Measurements from ENCODE around the gene TNFSF9. TPM values are rescaled to one million over a fixed set of nuclear protein-coding genes. Genes with fewer than 3 reads are reported as not detected.
"Not testable (repeated sequence)": the region's sequence is repeated elsewhere in the genome, so short reads cannot be mapped to it uniquely, and the experiment has no call there.

The TNFSF9 gene
- total RNA-seq, 2 donors from 2014 or later = 0.27 to 1.8 TPM

DNA sequence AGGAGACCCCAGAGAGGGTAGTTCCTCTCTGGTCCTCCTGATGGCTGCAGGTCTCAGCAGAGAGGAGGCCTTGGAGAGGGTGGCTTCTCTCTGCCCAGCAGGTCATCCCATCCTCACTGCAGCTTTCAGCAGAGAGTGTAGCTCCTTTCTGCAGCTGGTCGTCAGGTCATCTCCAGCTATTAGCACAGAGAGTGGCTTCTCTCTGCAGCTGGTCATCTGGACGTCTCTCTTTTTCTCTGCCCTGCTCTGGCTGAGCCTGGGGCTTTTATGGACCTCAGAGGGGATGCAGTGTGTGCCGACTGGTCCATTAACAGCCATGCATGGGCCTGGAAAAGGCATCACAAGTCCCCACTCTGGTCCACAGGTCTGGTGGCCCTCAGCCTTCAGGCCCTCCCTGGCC lies 20.3 kb downstream of the TNFSF9 start:
- DNase-seq (ENCODE audit: low spot score) = no peak
- no peaks in the 10 kb centered on the region for H3K36me3 ChIP-seq
- TF ChIP-seq, protein P1, sequence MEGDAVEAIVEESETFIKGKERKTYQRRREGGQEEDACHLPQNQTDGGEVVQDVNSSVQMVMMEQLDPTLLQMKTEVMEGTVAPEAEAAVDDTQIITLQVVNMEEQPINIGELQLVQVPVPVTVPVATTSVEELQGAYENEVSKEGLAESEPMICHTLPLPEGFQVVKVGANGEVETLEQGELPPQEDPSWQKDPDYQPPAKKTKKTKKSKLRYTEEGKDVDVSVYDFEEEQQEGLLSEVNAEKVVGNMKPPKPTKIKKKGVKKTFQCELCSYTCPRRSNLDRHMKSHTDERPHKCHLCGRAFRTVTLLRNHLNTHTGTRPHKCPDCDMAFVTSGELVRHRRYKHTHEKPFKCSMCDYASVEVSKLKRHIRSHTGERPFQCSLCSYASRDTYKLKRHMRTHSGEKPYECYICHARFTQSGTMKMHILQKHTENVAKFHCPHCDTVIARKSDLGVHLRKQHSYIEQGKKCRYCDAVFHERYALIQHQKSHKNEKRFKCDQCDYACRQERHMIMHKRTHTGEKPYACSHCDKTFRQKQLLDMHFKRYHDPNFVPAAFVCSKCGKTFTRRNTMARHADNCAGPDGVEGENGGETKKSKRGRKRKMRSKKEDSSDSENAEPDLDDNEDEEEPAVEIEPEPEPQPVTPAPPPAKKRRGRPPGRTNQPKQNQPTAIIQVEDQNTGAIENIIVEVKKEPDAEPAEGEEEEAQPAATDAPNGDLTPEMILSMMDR (IDR thresholded peaks at IDR 0.05) = no peak

DNA sequence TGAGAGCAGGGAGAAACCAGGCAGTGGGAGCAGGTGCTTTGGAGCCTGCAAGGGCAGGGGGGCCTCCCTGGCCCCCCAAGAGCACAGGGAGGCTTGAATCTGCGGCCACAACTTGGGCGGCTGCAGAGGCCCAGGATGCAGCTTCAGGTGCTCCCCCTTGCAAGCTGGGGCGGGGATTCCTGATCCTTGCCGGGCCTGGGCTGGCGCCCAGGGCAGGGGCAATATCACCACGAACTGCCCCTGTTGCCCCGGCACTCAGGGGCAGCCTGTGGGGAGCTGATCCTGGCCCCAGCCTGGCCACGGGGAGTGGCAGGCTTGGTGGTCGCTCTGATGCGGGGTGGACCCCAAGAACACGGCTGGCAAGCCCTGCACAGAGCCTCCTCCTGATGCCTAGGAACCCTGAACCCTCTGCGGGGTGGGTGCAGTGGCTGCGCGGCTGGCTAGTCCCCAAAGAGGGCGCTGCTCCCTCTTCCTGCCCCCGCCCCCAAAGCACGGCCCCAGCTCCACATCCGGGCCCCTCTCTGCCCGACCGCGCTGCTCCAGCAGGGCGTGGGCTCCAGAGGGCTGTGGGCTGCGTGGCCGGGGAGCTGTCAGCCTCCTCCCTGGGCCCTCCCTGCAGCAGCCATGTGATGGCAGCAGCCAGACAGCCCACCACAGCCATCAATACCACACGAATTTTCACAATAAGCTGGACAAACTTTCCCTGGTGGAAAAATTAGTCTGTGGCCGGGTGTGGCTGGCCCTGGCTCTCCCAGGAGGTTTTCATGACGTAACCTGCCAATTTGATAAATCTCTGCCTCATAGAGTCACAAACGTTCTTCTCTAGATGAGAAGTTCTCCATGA lies 21.0 kb downstream of the TNFSF9 start:
- Histone ChIP-seq H3K27me3 (replicated peaks; ENCODE audit: insufficient read depth) (no peaks in the 10 kb centered on the region), H3K27ac (no peak overlapping the region), H3K36me3 (no peaks in the 10 kb centered on the region), H3K9me3 (no peaks in the 10 kb centered on the region), H3K4me1 (ENCODE audit: control insufficient read depth in 1 of 2, low read depth in 2 of 2) (no peaks in the 10 kb centered on the region), H3K4me3 (no peak overlapping the region)
- DNase-seq (ENCODE audit: low spot score) (no peak), ATAC-seq (ENCODE audit: insufficient number of reproducible peaks, low FRiP score, low read depth) (no peak)
- TF ChIP-seq, protein P1 (IDR thresholded peaks at IDR 0.05) = no peak

More for the DNA sequence above, 20.3 kb downstream of the TNFSF9 start:
- Histone ChIP-seq H3K4me3 (no peak overlapping the region), H3K4me1 (ENCODE audit: control insufficient read depth in 1 of 2, low read depth in 2 of 2) (no peaks in the 10 kb centered on the region), H3K27me3 (replicated peaks; ENCODE audit: insufficient read depth) (no peaks in the 10 kb centered on the region), H3K9me3 (no peaks in the 10 kb centered on the region), H3K27ac (no peak overlapping the region)
- ATAC-seq (ENCODE audit: insufficient number of reproducible peaks, low FRiP score, low read depth) = no peak

DNA sequence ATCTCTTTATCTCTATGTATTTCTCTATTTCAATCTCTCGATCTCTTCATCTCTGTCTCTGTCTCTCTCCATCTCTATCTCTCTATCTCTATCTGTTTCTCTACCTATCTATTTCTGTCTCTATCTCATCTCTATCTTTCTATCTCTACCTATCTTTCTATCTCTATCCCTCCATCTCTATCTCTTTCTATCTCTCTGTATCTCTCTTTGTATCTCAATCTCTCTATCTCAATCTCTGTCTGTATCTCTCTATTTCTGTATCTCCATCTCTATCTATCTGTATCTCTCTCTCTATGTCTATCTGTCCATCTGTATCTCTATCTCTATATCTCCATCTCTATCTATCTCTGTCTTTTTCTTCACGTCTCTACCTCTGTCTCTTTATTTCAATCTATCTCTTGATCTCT lies 25.2 kb downstream of the TNFSF9 start:
- DNase-seq (ENCODE audit: low spot score) (no peak), ATAC-seq (ENCODE audit: insufficient number of reproducible peaks, low FRiP score, low read depth) (no peak)
- Histone ChIP-seq H3K27ac (no peak overlapping the region), H3K27me3 (replicated peaks; ENCODE audit: insufficient read depth) (no peaks in the 10 kb centered on the region), H3K9me3 (no peaks in the 10 kb centered on the region), H3K4me3 (no peak overlapping the region), H3K4me1 (ENCODE audit: control insufficient read depth in 1 of 2, low read depth in 2 of 2) (no peaks in the 10 kb centered on the region), H3K36me3 (no peaks in the 10 kb centered on the region)
- TF ChIP-seq, protein P1 (IDR thresholded peaks at IDR 0.05) = no peak

DNA sequence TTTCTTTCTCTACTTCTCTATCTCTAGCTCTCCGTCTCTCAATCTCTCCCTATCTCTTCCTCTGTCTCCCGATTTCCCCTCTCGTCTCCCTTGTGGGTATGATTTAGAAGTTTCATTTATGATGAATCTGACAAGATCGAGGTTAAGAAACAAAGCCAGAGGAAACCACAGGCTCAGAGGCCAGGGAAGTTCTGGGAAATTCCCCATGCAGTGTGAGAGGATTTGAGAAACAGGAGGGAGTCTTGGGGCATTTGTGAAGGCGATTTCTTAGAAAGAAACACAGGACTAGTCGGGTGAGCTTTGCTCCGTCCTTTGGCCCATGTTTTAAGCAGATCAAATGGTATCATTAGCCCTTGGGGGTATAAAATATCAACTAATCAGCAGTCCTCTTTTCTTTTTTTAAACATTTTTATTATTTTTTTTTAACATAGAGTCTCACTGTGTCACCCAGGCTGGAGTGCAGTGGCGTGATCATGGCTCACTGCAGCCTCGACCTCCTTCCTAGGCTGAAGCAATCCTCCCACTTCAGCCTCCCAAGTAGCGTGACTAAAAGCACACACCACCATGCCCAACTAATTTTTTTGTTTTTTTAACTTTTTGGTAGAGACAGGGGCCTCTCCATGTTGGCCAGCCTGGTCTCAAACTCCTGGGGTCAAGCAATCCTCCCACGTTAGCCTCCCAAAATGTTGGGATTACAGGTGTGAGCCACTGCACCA lies 25.8 kb downstream of the TNFSF9 start:
- TF ChIP-seq, protein P1 (IDR thresholded peaks at IDR 0.05) = no peak
- ATAC-seq (ENCODE audit: insufficient number of reproducible peaks, low FRiP score, low read depth) = no peak
- no peaks in the 10 kb centered on the region for H3K27me3 ChIP-seq (replicated peaks; ENCODE audit: insufficient read depth)
- H3K4me3 ChIP-seq = no peak overlapping the region
- no peak for DNase-seq (ENCODE audit: low spot score)
- no peaks in the 10 kb centered on the region for H3K9me3 ChIP-seq
- H3K36me3 ChIP-seq = no peaks in the 10 kb centered on the region
- H3K27ac ChIP-seq = no peak overlapping the region
- no peaks in the 10 kb centered on the region for H3K4me1 ChIP-seq (ENCODE audit: control insufficient read depth in 1 of 2, low read depth in 2 of 2)

DNA sequence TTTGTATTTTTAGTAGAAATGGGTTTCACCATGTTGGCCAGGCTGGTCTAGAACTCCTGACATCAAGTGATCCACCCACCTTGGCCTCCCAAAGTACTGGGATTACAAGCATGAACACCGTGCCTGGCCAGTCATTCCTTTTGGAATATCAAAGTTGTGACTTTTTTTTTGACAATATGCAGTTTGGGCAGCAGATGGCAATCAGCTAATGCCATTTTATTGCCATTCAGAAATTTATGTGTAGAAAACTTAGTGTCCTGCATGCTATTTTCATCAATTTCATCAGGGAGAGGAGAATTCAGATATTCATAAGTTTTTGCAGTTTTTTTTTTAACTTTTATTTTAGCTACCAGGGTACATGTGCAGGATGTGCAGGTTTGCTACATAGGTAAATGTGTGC lies 31.6 kb downstream of the TNFSF9 start:
- not testable (repeated sequence) for ATAC-seq (ENCODE audit: insufficient number of reproducible peaks, low FRiP score, low read depth); H3K27ac ChIP-seq; H3K9me3 ChIP-seq; H3K36me3 ChIP-seq; H3K4me1 ChIP-seq (ENCODE audit: control insufficient read depth in 1 of 2, low read depth in 2 of 2); H3K4me3 ChIP-seq; H3K27me3 ChIP-seq (replicated peaks; ENCODE audit: insufficient read depth); DNase-seq (ENCODE audit: low spot score)
